ENCODE results near the gene ITIH4. TPM values are rescaled to one million over a fixed set of nuclear protein-coding genes. Genes with fewer than 3 reads are reported as not detected.

Gene ITIH4
- total RNA-seq, 1 experiment from 2014 or later = 4.1 TPM

DNA sequence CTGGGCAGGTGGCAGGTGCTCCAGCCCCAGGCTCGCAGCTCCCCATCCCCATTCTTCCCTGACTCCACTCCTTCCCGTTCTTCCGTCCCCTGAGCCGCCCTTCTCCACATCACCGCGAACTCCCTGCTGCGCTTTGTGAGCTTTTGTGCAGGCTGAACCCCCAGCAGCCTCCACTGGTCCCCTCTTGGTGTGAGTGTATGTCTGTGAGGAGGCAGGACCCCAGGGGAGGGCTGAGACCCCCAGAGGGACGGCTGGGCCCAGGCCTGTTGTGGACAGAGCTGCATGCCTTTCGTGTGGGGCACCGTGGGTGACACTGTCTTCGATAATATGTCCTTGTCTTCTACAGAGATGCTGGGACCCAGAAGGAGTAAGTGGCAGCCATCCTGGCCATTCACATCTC lies 43.2 kb downstream of the ITIH4 start:
- Histone ChIP-seq H3K9me3 (no peaks in the 10 kb centered on the region), H3K27me3 (replicated peaks; ENCODE audit: control insufficient read depth, insufficient read depth, low read length) (no peaks in the 10 kb centered on the region), H3K4me1 (no peaks in the 10 kb centered on the region), H3K4me3 (ENCODE audit: low read depth, low read length) (no peak overlapping the region), H3K36me3 (ENCODE audit: control insufficient read depth, insufficient read depth, low read length) (no peaks in the 10 kb centered on the region)
- Mint-ChIP-seq H3K36me3 (ENCODE audit: insufficient read depth, unreplicated experiment) (no peaks in the 10 kb centered on the region), H3K27ac (ENCODE audit: unreplicated experiment) (no peak overlapping the region), H3K4me3 (ENCODE audit: unreplicated experiment) (no peak overlapping the region), H3K4me1 (ENCODE audit: low read depth, unreplicated experiment) (no peaks in the 10 kb centered on the region), H3K27me3 (ENCODE audit: insufficient read depth, unreplicated experiment) (no peaks in the 10 kb centered on the region), H3K9me3 (ENCODE audit: unreplicated experiment) (no peaks in the 10 kb centered on the region)
- no peak for DNase-seq
- intact Hi-C loops (cut with micrococcal nuclease; ENCODE audit: unreplicated experiment) = no loop called here
- TF ChIP-seq, protein P1, sequence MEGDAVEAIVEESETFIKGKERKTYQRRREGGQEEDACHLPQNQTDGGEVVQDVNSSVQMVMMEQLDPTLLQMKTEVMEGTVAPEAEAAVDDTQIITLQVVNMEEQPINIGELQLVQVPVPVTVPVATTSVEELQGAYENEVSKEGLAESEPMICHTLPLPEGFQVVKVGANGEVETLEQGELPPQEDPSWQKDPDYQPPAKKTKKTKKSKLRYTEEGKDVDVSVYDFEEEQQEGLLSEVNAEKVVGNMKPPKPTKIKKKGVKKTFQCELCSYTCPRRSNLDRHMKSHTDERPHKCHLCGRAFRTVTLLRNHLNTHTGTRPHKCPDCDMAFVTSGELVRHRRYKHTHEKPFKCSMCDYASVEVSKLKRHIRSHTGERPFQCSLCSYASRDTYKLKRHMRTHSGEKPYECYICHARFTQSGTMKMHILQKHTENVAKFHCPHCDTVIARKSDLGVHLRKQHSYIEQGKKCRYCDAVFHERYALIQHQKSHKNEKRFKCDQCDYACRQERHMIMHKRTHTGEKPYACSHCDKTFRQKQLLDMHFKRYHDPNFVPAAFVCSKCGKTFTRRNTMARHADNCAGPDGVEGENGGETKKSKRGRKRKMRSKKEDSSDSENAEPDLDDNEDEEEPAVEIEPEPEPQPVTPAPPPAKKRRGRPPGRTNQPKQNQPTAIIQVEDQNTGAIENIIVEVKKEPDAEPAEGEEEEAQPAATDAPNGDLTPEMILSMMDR (IDR thresholded peaks at IDR 0.05; ENCODE audit: insufficient read depth in 1 of 2, low read depth in 1 of 2, low read length in 1 of 2, severe bottlenecking in 1 of 2, unreplicated experiment in 1 of 2) = no peak
- no TSS peak for BruUV-seq (replicated peaks)
- POLR2A ChIA-PET = no interaction called here
- CTCF ChIA-PET = no interaction called here

DNA sequence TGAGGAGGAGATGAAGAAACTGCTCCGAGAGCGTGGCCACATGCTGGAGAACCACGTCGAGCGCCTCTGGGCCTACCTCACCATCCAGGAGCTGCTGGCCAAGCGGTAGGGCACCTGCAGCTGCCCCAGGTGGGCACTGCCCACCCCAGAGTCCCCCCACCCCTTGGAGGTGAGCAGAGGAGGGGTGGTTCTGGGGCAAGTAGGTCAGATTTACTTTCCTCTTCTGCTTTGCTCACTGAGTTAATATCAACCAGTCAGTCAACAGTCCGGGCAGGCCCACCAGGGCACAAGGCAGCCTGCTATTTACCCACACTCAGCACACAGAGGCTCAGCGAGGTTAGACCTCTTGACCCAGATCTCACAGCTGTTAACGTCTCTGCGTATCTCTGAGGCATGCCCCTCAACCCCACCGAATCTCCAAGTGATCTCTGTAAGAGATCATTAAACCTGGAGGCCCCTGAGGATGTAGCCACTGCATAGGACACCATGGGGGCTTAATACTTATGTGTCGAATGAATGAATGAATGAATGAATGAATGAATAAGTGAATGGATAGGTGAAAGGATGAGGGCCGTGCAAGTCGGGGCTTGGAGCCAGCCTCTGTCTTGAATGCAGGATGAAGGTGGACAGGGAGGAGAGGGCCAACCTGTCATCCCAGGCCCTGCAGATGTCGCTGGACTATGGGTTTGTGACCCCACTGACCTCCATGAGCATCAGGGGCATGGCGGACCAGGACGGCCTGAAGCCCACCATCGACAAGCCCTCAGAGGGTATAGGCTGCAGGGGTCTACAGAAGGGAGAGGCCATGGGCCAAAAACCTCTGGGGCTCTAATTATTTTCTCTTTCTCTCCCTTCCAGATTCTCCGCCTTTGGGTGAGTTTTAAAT lies 43.9 kb downstream of the ITIH4 start:
- H3K4me1 Mint-ChIP-seq (ENCODE audit: low read depth, unreplicated experiment) = no peaks in the 10 kb centered on the region
- intact Hi-C loops (cut with micrococcal nuclease; ENCODE audit: unreplicated experiment) = no loop called here
- H3K4me3 Mint-ChIP-seq (ENCODE audit: unreplicated experiment) = no peak overlapping the region
- no peaks in the 10 kb centered on the region for H3K27me3 Mint-ChIP-seq (ENCODE audit: insufficient read depth, unreplicated experiment)
- H3K27ac Mint-ChIP-seq (ENCODE audit: unreplicated experiment) = no peak overlapping the region
- no peaks in the 10 kb centered on the region for H3K36me3 Mint-ChIP-seq (ENCODE audit: insufficient read depth, unreplicated experiment)
- POLR2A ChIA-PET = no interaction called here
- no peaks in the 10 kb centered on the region for H3K27me3 ChIP-seq (replicated peaks; ENCODE audit: control insufficient read depth, insufficient read depth, low read length)
- TF ChIP-seq, protein P1 (IDR thresholded peaks at IDR 0.05; ENCODE audit: insufficient read depth in 1 of 2, low read depth in 1 of 2, low read length in 1 of 2, severe bottlenecking in 1 of 2, unreplicated experiment in 1 of 2) = no peak
- no peaks in the 10 kb centered on the region for H3K36me3 ChIP-seq (ENCODE audit: control insufficient read depth, insufficient read depth, low read length)
- H3K9me3 Mint-ChIP-seq (ENCODE audit: unreplicated experiment) = no peaks in the 10 kb centered on the region
- DNase-seq = no peak
- H3K4me3 ChIP-seq (ENCODE audit: low read depth, low read length) = no peak overlapping the region
- H3K4me1 ChIP-seq = no peaks in the 10 kb centered on the region
- no peaks in the 10 kb centered on the region for H3K9me3 ChIP-seq
- CTCF ChIA-PET = no interaction called here
- no TSS peak for BruUV-seq (replicated peaks)

DNA sequence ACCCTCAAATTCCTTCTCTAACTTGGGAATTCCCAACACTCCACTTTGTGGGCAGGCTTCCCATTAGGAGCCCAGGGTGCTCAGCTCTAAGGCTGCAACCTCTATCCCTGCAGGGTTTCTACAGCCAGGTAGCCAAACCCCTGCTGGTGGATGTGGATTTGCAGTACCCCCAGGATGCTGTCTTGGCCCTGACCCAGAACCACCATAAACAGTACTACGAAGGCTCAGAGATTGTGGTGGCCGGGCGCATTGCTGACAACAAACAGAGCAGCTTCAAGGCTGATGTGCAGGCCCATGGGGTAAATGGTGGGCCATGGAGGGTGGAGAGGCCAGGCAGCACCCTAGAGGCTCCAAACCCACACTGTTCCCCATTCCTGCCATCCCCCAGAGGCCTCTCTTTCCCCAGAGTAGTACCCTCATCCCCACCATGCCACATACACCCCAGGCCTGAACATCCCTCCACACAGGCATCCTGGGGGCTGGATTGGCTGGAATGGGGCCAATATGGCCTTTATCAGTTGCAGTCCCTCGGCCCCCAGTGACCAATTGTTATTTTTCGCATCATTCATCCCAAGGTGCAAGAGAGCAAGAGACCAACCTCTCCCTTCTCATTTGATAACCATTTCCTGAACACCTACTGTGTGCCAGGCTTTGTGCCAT lies 45.4 kb downstream of the ITIH4 start:
- DNase-seq = no peak
- Mint-ChIP-seq H3K9me3 (ENCODE audit: unreplicated experiment) (no peaks in the 10 kb centered on the region), H3K27ac (ENCODE audit: unreplicated experiment) (no peak overlapping the region), H3K36me3 (ENCODE audit: insufficient read depth, unreplicated experiment) (no peaks in the 10 kb centered on the region), H3K4me3 (ENCODE audit: unreplicated experiment) (no peak overlapping the region), H3K4me1 (ENCODE audit: low read depth, unreplicated experiment) (no peaks in the 10 kb centered on the region), H3K27me3 (ENCODE audit: insufficient read depth, unreplicated experiment) (no peaks in the 10 kb centered on the region)
- Histone ChIP-seq H3K9me3 (no peaks in the 10 kb centered on the region), H3K4me3 (ENCODE audit: low read depth, low read length) (no peak overlapping the region), H3K4me1 (no peaks in the 10 kb centered on the region), H3K27me3 (replicated peaks; ENCODE audit: control insufficient read depth, insufficient read depth, low read length) (no peaks in the 10 kb centered on the region), H3K36me3 (ENCODE audit: control insufficient read depth, insufficient read depth, low read length) (no peaks in the 10 kb centered on the region)
- intact Hi-C loops (cut with micrococcal nuclease; ENCODE audit: unreplicated experiment) = no loop called here
- TF ChIP-seq, protein P1 (IDR thresholded peaks at IDR 0.05; ENCODE audit: insufficient read depth in 1 of 2, low read depth in 1 of 2, low read length in 1 of 2, severe bottlenecking in 1 of 2, unreplicated experiment in 1 of 2) = no peak
- ChIA-PET CTCF (interaction anchor here (1.1 kb wide), 1 partner anchor 10 kb away, joined by 6 read pairs; no protein-coding TSS in a partner anchor), POLR2A (interaction anchor here (0.5 kb wide), 1 partner anchor 30 kb away, joined by 6 read pairs; no protein-coding TSS in a partner anchor)
- BruUV-seq (replicated peaks) = no TSS peak
